CD4-positive, alpha-beta T cell treated with Interleukin-17A for 1 hour (primary cell): ENCODE data around the gene ZMIZ2.
A peak's percentile ranks its signal among the peaks of the same experiment; 100 is the strongest.

ENCODE experiments used
- DNase-seq: peaks from one replicate; pipeline ENCODE4 v3.0.0-alpha.2; 2020

Gene ZMIZ2

DNA sequence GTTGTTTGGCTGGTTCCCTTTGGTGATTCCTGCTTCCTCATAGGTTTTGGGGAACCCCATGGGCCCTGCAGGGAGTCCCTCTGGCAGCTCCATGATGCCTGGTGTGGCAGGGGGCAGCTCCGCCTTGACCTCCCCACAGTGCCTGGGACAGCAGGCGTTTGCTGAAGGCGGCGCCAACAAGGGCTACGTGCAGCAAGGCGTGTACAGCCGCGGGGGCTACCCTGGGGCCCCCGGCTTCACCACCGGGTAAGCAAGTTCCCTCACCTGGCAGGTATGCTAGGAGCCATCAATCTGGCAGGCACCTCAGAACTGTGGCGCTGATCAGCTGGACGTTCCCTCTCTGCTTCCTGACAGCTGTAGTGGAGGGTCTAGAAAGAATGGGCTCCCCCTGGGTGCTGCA, 8.3 kb downstream of the ZMIZ2 start:
- no peak for DNase-seq

DNA sequence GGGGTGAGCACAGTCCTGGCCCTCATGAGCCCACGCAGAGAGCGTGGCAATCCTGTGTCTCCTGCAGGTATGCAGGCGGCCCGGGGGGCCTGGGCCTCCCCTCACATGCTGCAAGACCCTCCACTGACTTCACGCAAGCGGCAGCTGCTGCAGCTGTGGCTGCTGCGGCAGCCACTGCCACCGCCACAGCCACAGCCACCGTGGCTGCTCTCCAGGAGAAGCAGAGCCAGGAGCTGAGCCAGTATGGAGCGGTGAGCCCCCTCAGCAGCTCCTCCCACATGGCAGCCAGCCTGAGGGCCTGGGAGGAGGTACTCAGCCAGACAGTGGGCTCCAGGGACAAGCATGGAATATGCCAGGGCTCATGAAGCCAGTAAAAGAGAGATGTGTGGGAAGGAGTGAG, 8.7 kb downstream of the ZMIZ2 start:
- no peak for DNase-seq

DNA sequence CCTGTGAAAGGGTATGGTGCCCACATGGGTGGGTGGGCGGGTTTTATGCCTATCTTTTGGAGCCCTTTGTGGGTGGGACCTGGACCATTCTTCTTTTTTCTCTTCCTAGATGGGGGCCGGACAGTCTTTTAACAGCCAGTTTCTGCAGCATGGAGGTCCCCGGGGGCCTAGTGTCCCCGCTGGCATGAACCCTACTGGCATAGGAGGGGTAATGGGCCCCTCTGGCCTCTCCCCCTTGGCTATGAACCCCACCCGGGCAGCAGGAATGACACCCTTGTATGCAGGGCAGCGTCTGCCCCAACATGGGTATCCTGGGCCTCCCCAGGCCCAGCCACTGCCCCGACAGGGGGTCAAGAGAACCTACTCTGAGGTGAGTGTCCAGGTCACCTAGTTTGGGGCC, 9.1 kb downstream of the ZMIZ2 start:
- no peak for DNase-seq

DNA sequence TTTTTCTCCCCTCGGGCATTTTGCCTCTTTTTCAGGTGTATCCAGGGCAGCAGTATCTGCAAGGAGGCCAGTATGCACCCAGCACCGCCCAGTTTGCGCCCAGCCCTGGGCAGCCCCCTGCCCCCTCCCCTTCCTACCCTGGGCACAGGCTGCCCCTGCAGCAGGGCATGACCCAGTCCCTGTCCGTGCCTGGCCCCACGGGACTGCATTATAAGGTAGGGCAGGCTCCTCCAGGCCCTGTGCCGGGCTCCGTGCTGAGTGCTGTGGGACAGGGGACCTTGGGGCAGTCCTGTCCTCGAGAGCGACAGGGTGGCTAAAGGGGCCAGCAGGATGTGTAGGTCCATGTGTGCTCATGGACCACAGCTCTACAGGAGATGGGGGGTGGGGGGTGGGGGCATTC, 10.6 kb downstream of the ZMIZ2 start:
- DNase-seq = no peak

DNA sequence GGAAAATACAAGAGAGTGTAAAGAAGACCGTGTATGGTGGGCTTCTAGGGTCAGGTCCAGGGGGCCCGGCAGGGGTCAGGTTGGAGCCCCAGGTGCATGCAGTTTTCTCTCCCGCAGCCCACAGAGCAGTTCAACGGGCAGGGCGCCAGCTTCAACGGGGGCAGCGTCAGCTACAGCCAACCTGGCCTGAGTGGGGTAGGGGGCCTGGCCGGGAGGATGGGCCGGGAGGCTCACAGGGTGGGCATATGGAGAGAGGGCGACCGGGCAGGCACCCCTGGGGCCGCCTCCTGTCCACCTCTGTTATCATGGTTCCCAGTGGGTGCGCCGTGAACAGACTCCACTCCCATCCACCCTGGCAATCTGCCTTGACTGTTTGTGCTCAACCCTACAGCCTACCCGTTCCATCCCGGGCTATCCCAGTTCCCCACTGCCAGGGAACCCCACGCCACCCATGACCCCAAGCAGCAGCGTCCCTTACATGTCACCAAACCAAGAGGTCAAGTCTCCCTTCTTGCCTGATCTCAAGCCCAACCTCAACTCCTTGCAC, 11.5 kb downstream of the ZMIZ2 start:
- no peak for DNase-seq

DNA sequence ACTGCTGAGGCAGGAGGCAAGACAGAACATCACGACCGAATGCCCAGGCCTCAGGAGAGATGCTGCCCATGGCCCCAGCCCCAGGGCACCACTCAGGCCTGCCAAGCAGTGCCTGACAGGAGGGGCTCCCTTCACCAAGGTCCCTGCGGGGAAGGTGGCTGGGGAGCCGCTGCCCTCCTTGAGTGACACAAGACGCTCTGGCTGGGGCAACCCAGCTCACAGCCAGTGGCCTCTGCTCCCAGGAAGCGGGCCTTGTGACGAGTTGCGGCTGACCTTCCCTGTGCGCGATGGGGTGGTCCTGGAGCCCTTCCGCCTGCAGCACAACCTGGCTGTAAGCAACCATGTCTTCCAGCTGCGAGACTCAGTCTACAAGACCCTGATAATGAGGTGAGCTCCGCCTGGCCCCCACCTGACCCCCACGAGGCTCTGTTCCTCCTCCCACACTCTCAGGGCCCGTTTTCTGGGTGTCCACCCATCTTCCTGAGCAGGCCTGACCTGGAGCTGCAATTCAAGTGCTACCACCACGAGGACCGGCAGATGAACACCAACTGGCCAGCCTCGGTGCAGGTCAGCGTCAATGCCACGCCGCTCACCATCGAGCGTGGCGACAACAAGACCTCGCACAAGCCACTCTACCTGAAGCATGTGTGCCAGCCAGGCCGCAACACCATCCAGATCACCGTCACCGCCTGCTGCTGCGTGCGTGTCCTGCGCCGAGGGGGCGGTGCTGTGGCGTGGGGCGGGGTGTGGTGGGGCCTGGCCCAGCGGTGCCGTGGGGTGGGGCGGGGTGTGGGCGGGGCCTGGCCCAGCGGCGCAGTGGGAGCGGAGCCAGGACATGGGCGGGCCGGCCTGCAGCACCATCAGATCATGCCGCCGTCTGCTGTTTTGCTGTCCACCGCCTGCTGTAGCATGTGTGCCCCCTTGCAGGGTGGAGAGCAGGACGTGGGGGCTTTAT, 12.8 kb downstream of the ZMIZ2 start:
- no peak for DNase-seq

DNA sequence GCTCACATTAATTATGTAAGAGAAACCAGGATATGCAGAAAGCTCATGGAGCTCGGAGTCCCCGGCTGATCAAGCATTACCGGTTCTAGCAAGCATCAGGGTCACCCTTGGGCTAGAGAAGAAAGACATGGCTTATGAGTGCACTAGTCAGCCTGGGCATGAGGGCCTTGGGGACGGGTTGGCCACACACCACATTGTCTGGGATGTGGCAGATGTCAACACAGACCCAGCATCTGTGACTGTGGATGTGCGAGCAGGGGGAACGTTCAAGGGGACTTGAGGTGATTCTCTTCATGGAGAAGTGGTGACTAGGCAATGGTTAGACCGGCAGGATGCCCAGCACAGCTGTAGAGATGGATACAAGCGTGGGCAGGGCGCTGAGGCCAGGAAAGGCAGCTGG, 13.7 kb downstream of the ZMIZ2 start:
- DNase-seq = no peak

DNA sequence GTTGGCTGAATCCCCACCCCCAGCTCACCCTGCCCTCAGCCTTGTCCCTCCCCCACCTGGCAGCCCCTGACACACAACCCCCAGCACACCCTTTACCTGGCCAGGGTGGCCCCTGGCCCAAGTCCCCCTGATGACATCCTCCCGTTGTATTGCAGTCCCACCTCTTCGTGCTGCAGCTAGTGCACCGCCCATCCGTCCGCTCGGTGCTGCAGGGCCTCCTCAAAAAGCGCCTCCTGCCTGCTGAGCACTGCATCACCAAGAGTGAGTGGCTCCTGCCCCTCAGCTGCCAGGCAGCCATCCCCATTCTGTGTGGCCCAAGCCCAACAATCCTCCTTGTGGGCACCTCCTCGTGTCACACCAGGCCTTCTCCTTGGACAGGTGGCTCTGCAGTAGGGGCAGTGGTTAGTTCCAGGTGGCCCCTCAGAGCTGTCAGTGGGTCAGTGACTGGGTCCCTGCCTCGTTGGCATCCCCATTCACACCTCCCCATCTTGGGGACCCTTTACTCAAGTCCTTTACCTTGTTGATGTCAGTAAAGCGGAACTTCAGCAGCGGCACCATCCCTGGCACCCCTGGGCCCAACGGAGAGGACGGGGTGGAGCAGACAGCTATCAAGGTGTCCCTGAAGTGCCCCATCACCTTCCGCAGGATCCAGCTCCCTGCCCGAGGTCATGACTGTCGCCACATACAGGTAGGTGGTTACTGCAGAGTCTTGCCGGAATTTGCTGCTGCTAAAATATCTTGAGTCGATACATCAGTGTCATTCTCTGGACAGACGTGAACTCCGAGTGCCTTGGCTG, 14.3 kb downstream of the ZMIZ2 start:
- DNase-seq = no peak

DNA sequence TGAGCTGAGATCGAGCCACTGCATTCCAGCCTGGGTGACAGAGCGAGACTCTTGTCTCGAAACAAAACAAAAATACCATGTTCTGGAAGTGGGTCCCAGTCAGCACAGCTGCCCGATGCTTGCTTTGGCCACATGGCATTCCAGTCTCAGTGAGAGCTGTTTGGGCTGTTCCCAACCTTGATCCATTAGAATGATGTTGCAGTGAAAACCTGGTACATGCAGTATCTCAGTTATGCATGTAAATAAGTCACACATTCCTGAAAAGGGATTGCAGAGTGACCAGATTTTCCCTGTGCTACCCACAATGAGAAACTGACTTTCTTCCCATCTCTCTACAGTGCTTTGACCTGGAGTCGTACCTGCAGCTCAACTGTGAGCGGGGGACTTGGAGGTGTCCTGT, 15.4 kb downstream of the ZMIZ2 start:
- no peak for DNase-seq

DNA sequence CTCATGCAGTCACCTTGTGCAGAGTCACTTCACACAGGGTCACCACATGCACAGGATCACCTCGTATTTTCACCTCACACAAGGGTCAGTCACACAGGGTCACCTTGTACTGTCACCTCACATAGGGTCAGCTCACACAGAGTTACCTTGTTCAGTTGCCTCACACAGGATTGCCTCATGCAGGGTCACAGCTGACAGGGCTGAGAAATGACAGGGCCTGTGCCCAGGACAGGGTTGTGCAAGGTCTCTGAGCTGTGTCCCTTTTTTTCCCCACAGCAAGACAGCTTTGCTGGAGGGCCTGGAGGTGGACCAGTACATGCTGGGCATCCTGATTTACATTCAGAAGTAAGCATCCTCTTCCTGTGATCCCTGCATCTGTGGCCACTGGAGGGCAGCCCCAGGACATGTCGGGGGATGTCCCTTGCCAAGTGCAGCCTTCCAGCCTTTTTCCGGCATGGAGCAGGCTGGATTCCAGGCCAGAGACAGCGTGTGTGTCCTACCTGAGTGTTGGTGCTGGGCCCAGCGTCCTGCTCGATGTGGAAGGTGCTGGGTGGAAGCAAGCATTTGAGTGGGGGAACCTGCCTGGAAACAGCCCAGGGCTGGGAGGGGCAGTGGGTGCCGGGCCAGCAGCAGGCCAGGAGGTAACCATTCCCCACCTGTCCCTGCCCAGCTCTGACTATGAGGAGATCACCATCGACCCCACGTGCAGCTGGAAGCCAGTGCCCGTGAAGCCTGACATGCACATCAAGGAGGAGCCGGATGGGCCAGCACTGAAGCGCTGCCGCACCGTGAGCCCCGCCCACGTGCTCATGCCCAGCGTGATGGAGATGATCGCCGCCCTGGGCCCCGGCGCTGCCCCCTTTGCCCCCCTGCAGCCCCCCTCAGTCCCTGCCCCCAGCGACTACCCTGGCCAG, 16.3 kb downstream of the ZMIZ2 start:
- DNase-seq = no peak

DNA sequence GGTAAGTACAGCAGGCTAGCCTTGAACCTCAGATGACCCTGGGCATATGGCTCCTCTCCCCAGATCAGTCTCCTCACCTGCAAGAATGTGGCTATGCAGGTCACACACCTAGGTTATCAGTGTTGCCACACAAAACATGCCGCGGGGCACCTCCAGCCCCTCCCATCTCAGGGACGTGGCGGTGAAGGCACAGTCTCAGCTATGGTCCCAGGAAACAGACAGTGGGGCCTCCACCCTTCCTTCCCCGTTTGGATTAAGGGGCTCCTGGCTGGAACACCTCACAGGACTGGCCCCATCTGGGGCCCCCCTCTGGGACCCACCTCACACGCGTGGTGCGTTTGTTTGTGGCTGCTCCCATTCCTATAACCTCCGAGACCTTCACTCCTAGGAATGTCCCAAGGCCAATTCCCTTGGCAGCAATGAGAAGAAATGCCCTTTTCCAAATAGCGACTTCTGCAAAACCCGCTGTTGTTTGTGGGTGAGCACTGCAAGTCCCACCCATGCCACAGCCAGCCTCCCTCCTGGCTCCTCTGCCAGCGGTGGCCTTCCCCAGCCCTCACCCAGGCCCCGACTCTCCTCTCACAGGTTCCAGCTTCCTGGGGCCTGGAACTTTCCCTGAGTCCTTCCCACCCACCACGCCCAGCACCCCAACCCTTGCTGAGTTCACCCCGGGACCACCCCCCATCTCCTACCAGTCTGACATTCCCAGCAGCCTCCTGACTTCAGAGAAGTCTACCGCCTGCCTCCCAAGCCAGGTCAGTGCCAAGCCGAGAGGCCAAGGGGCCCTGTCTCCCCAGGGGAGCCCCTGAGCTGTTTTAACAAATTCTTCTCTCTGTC, 17.1 kb downstream of the ZMIZ2 start:
- no peak for DNase-seq

DNA sequence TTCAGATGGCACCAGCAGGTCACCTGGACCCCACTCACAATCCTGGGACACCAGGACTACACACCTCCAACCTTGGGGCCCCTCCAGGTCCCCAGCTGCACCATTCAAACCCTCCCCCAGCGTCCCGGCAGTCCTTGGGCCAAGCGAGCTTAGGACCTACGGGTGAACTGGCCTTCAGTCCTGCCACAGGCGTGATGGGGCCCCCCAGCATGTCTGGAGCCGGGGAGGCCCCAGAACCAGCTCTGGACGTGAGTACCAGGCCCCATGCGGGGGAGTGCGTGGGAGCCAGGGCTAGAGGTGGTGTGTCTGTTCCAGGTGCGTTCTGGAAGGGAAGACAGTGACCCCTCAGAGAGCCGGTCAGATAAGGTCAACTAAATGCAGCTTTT, 17.8 kb downstream of the ZMIZ2 start:
- DNase-seq = no peak

DNA sequence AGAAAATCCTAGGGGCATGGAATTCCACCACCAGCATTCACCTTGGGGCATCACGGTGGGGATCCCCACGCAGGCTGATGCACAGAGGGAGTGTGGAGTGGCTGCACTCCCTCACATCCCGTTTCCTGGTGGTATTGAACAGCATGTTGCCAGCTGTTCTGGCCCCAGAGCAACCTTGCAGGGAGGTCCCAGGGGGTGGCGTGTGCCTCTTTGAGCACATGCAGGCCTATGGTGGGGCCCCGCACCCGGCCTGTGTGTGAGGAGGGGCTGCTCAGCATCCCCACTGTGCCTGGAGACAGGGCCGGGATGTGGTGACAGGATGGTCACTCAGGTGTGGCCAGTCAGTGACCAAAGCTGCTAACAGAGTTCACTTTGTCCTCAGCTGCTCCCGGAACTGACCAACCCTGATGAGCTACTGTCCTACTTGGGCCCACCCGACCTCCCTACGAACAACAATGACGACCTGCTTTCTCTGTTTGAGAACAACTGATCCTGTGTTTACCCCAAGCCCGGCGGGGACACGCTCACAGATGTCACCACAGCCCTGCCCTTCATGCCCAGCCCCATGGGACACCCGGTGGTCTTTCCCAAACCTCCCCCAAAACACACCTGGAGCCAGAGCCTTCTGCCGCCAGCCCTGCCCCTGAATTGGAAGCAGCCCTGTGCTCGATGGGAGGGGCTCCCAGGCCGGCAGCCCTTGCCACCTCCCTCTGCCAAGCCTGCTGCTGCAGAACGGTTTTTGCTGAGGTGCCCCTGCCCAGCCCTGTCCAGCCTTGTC, 18.7 kb downstream of the ZMIZ2 start:
- DNase-seq = no peak

DNA sequence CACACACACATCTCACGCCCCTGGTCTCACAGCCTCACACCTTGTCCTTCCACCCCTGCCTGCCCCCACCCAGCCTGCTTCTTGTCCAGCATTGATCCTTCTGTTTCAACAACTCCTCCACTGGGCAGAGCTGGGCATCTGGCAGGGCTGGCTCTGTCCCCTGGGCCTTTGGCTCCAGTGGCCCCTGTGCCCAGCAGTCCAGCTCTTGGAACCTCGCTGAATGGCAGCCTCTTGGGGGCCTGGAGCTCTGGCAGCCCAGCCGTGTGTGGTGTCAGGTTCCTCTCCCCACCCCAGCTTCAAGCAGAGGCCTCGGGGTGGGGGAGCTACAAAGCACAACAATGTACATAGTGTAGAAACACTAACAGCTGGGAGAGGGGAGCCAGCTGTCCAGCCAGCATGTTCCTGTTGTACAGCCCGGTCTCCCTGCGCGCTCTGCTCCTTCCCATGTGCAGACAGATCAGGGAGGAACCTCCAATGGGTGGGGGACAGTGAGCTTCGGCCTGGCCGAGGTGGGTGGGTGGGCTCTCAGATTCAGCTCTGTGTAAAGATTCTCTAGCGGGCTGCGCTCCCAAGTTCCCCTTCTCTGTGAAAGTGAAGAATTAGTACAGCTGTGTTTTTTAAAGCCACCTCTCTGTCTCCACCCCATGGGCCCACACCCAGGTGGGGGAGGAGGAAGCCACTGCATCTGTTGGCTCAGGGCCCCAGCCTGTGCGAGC, 19.4 kb downstream of the ZMIZ2 start:
- peak; percentile 53 for DNase-seq

DNA sequence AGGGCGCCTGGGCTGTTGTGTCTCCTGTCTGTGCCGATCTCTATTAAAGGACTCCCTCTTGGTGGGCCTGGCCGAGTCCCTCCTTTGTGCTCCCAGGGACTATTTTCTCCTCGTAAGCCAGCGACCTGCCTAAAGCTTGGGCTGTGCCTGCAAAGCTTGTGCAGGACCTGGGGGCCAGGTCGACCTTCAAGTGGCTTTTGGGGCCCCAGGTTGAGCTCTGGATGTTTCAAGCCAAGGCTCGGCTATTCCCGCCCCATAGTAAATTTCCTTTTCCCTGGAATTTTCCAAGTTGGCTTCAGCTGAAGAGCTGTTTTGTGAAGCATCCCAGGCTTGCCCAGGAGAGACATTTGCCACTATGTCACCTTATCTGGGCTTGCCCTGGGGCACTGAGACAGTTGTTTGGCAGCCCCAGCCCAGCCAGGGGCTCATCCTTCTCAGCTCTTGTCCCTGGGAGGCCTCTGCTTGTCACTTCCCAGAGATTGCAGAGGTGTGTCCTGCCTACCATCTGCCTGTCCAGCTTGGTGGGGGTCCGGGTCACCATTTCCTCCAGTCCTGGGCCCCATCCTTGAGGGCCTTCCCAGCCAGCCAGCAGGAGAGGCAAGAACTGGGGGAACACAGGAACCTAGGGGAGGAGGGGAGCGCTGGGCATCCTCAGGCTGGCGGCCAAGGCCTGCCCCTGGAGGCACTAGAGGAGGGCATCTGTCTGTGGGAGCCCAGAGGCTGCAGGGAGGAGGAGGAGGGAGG, 20.2 kb downstream of the ZMIZ2 start:
- no peak for DNase-seq

DNA sequence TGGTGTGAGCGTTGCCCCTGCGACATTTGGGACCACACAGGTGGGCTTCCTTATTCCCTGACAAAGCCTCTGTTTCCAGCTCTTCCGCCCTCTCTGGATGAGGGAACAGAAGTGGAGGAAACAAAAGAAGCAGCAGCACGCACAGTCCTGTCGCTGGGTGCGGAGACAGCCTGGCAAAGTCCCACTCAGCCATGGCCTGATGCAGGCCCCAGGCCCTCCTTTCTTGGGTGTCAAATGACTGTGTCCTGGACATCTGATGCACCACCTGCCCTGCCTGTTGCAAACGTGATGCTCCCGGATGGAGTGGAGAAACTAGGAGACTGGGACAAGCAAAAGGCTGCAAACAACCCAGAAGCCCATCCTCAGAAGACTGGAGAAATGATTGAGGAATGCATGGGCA, 20.7 kb downstream of the ZMIZ2 start:
- DNase-seq = no peak

DNA sequence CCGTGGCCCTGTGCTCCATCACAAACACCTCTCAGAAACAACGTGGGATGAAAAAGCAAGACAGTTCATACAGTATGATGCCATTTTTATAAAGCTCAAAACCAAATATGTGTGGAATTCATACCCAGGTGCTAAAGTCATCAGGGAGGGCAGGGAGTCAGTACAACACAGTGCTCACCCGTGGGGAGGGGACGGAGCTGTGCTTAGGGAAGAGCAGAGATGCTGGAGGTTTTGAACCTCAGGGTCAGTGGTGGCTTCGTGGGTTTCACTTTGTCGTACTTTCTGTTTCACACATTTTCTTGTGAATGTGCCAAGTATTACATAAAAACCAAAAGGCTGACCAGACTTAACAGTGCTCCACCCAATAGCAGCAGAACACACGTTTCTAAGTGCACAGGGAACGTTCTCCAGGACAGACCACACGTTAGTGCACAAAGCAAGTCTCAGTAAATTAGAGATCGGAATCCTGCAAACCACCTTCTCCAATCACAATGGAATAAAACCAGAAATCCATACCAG, 21.2 kb downstream of the ZMIZ2 start:
- peak; percentile 58 for DNase-seq

DNA sequence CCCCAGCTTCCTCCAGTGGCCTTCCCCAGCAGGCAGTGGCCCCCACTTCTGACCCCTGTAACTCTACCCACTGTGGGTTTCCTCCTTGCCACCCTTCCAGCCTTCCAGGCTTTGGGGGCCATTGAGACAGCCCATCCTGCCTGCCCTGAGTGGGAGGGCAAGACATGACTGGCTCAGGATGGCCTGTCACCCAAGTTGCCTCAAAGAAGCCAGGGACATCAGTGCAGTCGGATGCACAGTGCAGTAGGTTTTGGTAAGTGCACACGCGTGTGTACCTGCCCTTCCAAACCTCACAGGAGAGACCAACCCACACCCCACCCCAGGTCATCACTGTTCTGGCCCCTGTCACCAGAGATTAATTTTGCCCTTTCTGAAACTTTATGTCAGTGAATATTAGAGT, 22.7 kb downstream of the ZMIZ2 start:
- no peak for DNase-seq

DNA sequence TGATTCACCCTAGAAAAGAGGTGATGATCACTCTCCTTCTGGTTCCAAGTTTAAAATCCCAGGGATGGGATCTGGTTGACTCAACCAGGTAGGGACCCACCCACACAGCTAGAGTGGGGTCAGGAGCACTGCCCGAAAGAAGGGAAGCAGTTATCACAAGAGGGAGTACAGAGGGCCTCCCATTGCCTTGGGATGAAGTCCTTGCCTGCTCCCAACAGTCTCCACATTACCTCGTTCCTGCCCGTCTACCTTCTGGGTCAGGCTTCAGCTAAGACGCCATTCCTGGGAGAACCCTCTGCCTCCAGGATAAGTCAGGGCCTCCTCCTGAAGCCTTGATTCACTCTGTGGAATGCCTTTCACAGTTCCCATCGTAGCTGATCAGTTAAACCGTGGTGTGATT, 23.8 kb downstream of the ZMIZ2 start:
- DNase-seq = no peak
